HT-29 (cell line): ENCODE results near the gene ZNFX1. TPM values are rescaled to one million over a fixed set of nuclear protein-coding genes. Genes with fewer than 3 reads are reported as not detected.

Experiments
- DNase-seq: peaks from one replicate; pipeline ENCODE4 v3.0.0-alpha.2; 2015; ENCODE audit warnings: low spot score
- total RNA-seq: library from RNA; depleted of rRNA; stranded (reverse); fragments of >200 nt; shearing (Covaris generic); gene quantifications from 2 replicates; pipeline ENCODE4 v1.2.3, GENCODE V29; 2014

Gene ZNFX1
- total RNA-seq, 1 experiment from 2014 or later, result 30.5 TPM

DNA sequence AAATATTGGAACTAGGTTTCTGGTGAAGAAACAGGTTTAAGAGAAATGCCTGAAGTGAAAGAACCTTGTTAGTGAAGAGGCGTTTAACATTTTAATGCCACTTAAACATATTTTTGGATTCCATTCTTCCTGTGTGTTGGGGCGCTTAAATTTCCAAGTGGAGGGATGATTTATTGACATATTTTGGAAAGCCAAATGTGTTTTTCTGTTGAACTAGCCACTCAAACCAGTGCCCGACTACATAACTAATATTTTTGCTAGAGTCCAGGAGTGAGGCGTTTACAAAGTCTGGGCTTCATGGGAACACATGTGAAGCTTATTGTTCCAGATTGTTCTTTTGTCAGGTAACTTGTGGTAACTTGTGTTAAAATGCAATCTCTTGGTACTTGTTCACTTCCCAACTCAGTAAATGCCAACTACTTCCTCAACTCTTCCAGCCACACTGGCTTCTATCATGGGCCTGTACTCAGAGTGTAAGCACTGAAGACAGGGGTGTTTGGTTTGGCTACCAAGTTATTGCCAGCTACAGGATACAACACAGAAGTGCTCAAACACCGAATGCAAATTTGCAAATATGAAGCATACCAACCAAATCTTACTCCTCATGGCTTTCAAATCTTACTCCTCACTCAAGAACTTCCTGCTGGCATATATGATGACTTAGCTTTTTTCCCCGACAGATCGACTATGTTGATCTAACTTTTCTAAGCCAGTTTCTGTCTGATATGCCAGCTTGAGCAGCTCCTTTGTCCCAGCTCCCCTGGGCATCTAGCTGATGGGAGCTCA lies 2.0 kb upstream of the ZNFX1 start:
- peak; percentile 52 for DNase-seq

DNA sequence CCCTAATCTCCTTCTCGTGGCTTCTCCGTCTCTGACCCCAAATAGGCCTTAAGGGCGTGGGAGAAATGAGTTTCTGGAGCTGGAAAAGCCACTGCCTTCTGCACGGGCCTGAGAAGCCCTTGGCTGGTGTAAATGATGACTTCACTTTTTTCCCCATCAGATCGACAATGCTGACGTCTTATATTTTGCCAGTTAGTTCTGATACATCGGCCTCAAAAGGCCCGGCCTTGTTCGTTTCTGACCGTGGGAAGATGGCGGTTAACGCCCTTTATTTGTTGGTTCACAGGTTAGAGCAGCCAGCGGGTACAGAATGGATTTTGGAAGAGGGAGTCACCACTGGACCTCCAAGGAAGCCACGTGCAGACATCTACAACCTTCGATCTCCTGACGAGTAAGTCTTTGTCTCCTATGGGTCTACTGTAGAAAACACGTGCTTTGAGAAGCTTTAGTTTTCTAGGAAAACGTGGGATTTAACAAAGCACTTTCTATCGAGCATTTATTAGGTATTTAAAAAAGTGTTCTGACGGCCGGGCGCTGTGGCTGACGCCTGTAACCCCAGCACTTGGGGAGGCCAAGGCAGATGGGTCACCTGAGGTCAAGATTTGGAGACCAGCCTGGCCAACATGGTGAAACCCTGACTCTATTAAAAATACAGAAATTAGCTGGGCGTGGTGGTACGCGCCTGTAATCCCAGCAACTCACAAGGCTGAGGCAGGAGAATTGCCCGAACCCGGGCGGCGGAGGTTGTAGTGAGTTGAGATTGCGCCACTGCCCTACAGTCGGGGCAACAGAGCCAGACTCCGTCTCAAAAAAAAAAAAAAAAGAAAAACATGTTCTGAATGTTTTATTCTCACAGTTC lies 1.2 kb upstream of the ZNFX1 start:
- DNase-seq, result no peak

DNA sequence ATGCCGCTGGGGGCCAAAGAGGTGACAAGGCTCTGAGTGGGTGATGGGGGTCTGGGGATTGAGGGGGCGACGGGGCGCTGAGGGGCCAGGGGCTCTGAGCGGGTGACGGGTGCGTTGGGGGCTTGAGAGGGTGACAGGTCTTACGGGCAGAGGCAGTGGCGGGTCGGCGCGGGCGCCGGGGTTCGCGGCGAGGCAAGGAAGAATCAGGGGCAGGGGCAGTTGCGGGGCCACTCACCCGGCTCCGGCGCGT lies 146 bp downstream of the ZNFX1 start:
- no peak for DNase-seq

- peak; percentile 50 for DNase-seq
Measured at GRCh38 chr20:49276961-49277785, 684 bp downstream of the ZNFX1 start.

- peak; percentile 79 for DNase-seq
Measured at GRCh38 chr20:49276161-49276960, 1.5 kb downstream of the ZNFX1 start.

GRCh38 chr20:49275636-49276035 lies 2.2 kb downstream of the ZNFX1 start:
- no peak for DNase-seq

GRCh38 chr20:49275216-49275615 lies 2.6 kb downstream of the ZNFX1 start:
- no peak for DNase-seq

- DNase-seq, result no peak
Measured at GRCh38 chr20:49273696-49274277, 4.1 kb downstream of the ZNFX1 start.

GRCh38 chr20:49272654-49273053 lies 5.2 kb downstream of the ZNFX1 start:
- no peak for DNase-seq

DNA sequence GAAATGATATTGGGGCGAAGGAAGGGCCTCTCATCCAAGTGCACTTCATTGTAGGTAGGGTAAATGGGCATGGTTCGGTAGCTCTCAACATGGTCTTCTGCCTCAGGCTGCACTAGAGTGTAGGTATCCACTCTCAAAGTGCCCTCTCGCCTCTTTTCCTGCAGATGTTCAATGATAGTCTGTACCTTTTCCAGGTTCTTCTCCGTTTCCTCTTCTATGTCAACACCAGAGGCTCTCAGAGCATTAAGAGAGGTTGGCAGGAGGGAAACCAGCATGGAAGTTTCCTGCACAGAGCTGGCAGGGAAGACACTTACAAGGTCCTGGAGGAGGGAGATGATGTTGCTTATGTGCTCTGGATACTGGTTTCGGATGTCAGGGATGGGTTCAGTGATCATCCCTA lies 7.1 kb downstream of the ZNFX1 start:
- DNase-seq, result no peak

DNA sequence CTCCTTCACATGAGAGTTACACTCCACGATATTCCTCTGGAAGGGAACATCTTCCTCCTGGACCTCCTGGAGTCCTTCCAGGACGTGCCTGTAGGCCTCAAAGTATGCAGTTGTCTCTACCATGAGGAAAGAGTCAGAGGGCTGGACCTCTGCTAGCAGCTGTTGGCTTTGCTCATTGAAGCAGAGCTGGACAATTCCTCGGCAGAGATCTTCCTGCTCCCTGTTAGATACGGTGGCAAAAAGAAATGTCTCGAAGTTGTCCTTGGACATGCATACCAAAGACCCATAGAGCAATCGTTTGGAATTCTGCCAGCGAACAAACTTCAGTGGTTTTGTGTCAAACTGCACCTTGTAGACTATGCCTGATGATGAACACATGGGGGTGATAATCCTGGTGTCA lies 7.7 kb downstream of the ZNFX1 start:
- DNase-seq, result no peak

- no peak for DNase-seq
Measured at GRCh38 chr20:49268600-49269365, 9.1 kb downstream of the ZNFX1 start.

DNA sequence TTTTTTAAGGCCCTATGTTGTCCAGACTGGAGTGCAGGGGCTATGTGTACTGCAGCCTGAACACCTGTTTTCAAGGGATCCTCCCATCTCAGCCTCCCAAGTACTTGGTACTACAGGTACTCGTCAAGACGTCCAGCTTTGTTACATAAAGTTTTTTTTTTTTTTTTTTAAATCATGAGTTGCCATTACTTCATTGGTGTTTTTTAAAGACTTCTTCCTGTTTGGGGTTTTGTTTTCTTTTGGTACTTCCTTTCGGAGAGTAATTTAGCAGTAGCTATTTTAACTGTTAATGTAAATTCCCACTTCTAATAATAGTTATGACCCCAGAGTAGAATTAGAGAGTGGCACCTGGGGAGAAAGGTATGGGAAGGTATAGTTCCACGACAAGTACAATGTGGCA lies 10.5 kb downstream of the ZNFX1 start:
- no peak for DNase-seq

- no peak for DNase-seq
Measured at GRCh38 chr20:49262444-49262843, 15.4 kb downstream of the ZNFX1 start.

DNA sequence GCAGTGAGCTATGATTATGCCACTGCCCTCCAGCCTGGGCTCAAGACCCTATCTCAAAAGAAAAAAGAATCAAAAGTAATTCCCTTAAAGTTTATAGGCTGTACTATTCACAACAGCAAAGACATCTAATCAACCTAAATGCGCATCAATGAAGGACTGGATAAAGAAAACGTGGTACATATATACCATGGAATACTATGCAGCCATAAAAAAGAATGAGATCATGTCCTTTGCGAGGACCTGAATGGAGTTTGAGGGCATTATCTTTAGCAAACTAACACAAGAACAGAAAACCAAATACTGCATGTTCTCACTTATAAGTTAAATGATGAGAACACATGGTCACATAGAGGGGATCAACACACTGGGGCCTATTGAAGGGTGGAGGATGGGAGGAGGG lies 16.7 kb downstream of the ZNFX1 start:
- DNase-seq, result no peak

GRCh38 chr20:49260218-49260617 lies 17.6 kb downstream of the ZNFX1 start:
- no peak for DNase-seq

- DNase-seq, result no peak
Measured at GRCh38 chr20:49259799-49260198, 18.1 kb downstream of the ZNFX1 start.

DNA sequence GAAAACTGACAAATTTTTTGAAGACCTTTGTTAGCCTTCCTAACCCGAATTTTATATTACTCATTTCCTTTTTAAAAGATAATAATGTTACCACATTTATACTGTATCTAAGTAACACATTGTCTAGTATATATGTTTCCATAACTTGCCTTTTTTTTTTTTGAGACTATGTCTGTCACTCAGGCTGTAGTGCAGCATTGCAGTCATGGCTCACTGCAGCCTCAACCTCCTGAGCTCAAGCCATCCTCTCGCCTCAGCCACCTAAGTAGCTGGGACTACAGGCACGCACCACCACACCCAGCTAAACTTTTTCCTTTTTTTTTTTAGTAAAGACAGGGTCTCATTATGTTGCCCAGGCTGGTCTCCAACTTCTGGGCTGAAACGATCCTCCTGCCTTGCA lies 18.6 kb downstream of the ZNFX1 start:
- no peak for DNase-seq

DNA sequence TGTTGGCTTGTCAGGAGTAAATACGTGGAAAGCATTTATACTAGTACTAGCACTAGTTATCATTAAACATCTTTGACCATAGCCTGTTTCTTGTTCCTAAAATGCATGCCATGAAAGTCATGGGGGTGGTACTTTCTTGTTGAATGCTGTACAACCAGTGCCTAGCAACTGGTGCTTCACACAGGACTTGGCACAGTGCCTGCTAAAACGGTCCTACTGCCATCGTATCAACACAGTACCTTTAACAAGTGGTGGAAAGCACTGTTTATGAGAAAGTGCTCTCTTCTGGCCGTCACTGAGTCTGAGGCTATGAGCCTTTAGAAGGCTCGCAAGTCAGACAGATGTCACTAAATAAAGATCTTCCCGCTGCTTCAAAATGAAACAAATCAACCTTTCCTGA lies 21.6 kb downstream of the ZNFX1 start:
- DNase-seq, result no peak
